ENCODE measurements around the gene DHX57. TPM values are rescaled to one million over a fixed set of nuclear protein-coding genes. Genes with fewer than 3 reads are reported as not detected.

The DHX57 gene
- total and polyA plus RNA-seq, 2 donors (not counting 3 experiments of a cell fraction or from before 2014, with no cell fraction given), result 8.7 to 28.2 TPM

- CTCF ChIA-PET, result interaction anchor here (2.2 kb wide), 1 partner anchor 42 kb away, joined by 6 read pairs; no protein-coding TSS in a partner anchor
- intact Hi-C loops (cut with micrococcal nuclease) (no loop called here), dilution Hi-C loops (cut with MboI; ENCODE audit: extremely low pct_ligation_motif_present, low sequenced_read_pairs) (no loop called here)
- Histone ChIP-seq H3K9me1 (replicated peaks; ENCODE audit: control insufficient read depth, extremely low read depth, insufficient read depth, low read length) (no peaks in the 10 kb centered on the region), H3K4me1 (ENCODE audit: control insufficient read depth, extremely low read depth, insufficient read depth, low read length) (no peaks in the 10 kb centered on the region), H3K27me3 (ENCODE audit: control insufficient read depth in 2 of 2, insufficient read depth in 2 of 2, low read length in 2 of 2) (no peaks in the 10 kb centered on the region), H3K4me2 (ENCODE audit: insufficient read depth, low read length) (no peak overlapping the region), H2AFZ (ENCODE audit: low read depth, low read length) (no peak overlapping the region), H3K9me3 (replicated peaks; ENCODE audit: control insufficient read depth, insufficient read depth, low read length) (no peaks in the 10 kb centered on the region), H3K9ac (replicated peaks; ENCODE audit: extremely low read depth, insufficient read depth, low read length) (no peak overlapping the region), H4K20me1 (replicated peaks; ENCODE audit: control insufficient read depth, extremely low read depth, insufficient read depth, low read length) (no peaks in the 10 kb centered on the region), H3K79me2 (ENCODE audit: control insufficient read depth, insufficient read depth, low read length) (no peaks in the 10 kb centered on the region), H3K27ac (ENCODE audit: insufficient read depth, low read depth, low read length) (no peak overlapping the region), H3K4me3 (replicated peaks in 1 of 3; ENCODE audit: insufficient read depth in 1 of 3, low read depth in 1 of 3, low read length in 3 of 3) (no peak overlapping the region), H3K36me3 (ENCODE audit: control insufficient read depth in 2 of 2, extremely low read depth in 1 of 2, insufficient read depth in 2 of 2, low read length in 2 of 2) (no peaks in the 10 kb centered on the region)
- TF ChIP-seq EZH2 (IDR thresholded peaks at IDR 0.05; ENCODE audit: borderline replicate concordance, low read depth, low read length, severe bottlenecking) (no peak), CTCF (IDR thresholded peaks at IDR 0.05; ENCODE audit: extremely low read depth in 1 of 2, insufficient read depth in 1 of 2, low read depth in 1 of 2, low read length in 2 of 2) (no peak)
- DNase-seq (ENCODE audit: low read depth, low spot score) (no peak), FAIRE-seq (no peak)
- BruUV-seq (replicated peaks), result no TSS peak
- POLR2A ChIA-PET, result no interaction called here
Measured at GRCh38 chr2:38905251-38905650, 29.5 kb upstream of the DHX57 start.

DNA sequence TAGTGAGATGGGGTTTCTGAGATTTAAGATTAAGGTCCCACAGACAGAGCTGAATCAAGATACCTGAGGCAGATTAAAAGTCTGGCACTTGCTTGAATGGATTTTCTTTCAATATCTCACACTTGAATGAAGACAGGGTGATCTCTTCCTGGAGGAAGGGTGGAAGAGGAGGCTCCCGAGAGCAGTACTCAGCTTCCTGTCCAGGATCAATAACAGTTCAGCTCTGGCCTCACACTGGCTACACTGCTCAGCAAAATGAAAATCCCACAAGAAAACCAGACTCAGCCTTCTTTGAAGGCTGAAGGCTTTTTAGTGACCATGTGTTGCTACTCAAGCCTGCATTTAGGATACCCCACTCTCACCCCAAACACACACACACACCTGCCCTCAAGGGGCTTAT lies 25.0 kb upstream of the DHX57 start:
- Histone ChIP-seq H3K27ac (ENCODE audit: insufficient read depth, low read depth, low read length) (no peak overlapping the region), H3K9ac (replicated peaks; ENCODE audit: extremely low read depth, insufficient read depth, low read length) (no peak overlapping the region), H4K20me1 (replicated peaks; ENCODE audit: control insufficient read depth, extremely low read depth, insufficient read depth, low read length) (no peaks in the 10 kb centered on the region), H3K9me1 (replicated peaks; ENCODE audit: control insufficient read depth, extremely low read depth, insufficient read depth, low read length) (no peaks in the 10 kb centered on the region), H3K27me3 (ENCODE audit: control insufficient read depth in 2 of 2, insufficient read depth in 2 of 2, low read length in 2 of 2) (no peaks in the 10 kb centered on the region), H2AFZ (ENCODE audit: low read depth, low read length) (no peak overlapping the region), H3K9me3 (replicated peaks; ENCODE audit: control insufficient read depth, insufficient read depth, low read length) (no peaks in the 10 kb centered on the region), H3K36me3 (ENCODE audit: control insufficient read depth in 2 of 2, extremely low read depth in 1 of 2, insufficient read depth in 2 of 2, low read length in 2 of 2) (no peaks in the 10 kb centered on the region), H3K79me2 (ENCODE audit: control insufficient read depth, insufficient read depth, low read length) (no peaks in the 10 kb centered on the region), H3K4me1 (ENCODE audit: control insufficient read depth, extremely low read depth, insufficient read depth, low read length) (no peaks in the 10 kb centered on the region), H3K4me3 (replicated peaks in 1 of 3; ENCODE audit: insufficient read depth in 1 of 3, low read depth in 1 of 3, low read length in 3 of 3) (no peak overlapping the region), H3K4me2 (ENCODE audit: insufficient read depth, low read length) (no peak overlapping the region)
- no peak for DNase-seq (ENCODE audit: low read depth, low spot score)
- no peak for FAIRE-seq
- dilution Hi-C loops (cut with MboI; ENCODE audit: extremely low pct_ligation_motif_present, low sequenced_read_pairs), result no loop called here
- TF ChIP-seq FOS (IDR thresholded peaks at IDR 0.05; ENCODE audit: borderline replicate concordance, insufficient read depth, low read length) (no peak), JUN (IDR thresholded peaks at IDR 0.05; ENCODE audit: borderline replicate concordance, insufficient read depth, insufficient read length, low read depth) (no peak), MAX (IDR thresholded peaks at IDR 0.05; ENCODE audit: insufficient read depth, insufficient read length) (no peak), POLR2AphosphoS5 (IDR thresholded peaks at IDR 0.05; ENCODE audit: insufficient read depth, low read depth, low read length) (no peak), EZH2 (IDR thresholded peaks at IDR 0.05; ENCODE audit: borderline replicate concordance, low read depth, low read length, severe bottlenecking) (no peak), POLR2A (IDR thresholded peaks at IDR 0.05; ENCODE audit: low read depth, low read length) (no peak), CTCF (IDR thresholded peaks at IDR 0.05; ENCODE audit: extremely low read depth in 1 of 2, insufficient read depth in 1 of 2, low read depth in 1 of 2, low read length in 2 of 2) (no peak), MYC (IDR thresholded peaks at IDR 0.05; ENCODE audit: low read depth, low read length) (no peak), GATA2 (IDR thresholded peaks at IDR 0.05; ENCODE audit: insufficient read depth, insufficient read length, low read depth, low read length) (no peak)
- intact Hi-C loops (cut with micrococcal nuclease), result no loop called here
- BruUV-seq (replicated peaks), result no TSS peak
- ChIA-PET POLR2A (no interaction called here), CTCF (interaction anchor here (1.1 to 1.5 kb wide), 3 partner anchors 9 to 46 kb away, joined by 3 to 4 read pairs (median 3); no protein-coding TSS in a partner anchor)
